Measurements from ENCODE around the gene HNF4A.
"Not testable (repeated sequence)": the region's sequence is repeated elsewhere in the genome, so short reads cannot be mapped to it uniquely, and the experiment has no call there.

Gene HNF4A

GRCh38 chr20:44355498-44356352, at the start of gene HNF4A:
TSS of gene HNF4A (plus strand) at chr20:44355699. CDS start at chr20:44355805, 106 bp downstream.
- no peak for DNase-seq

- DNase-seq, result no peak
These were observed 48.6 kb upstream of the HNF4A start for GRCh38 chr20:44306927-44307326.

GRCh38 chr20:44309763-44310663, 45.5 kb upstream of the HNF4A start:
- DNase-seq, result no peak

GRCh38 chr20:44310664-44311639, 44.5 kb upstream of the HNF4A start, which contains the start of gene FITM2:
TSS of gene FITM2 (minus strand) at chr20:44311202. CDS start at chr20:44311148, 54 bp downstream.
- peak; percentile 97 for DNase-seq

- DNase-seq, result no peak
These were observed 40.6 kb upstream of the HNF4A start for GRCh38 chr20:44314870-44315269.

- no peak for DNase-seq
These were observed 35.6 kb upstream of the HNF4A start for GRCh38 chr20:44319839-44320422.

GRCh38 chr20:44324343-44324742, 31.2 kb upstream of the HNF4A start:
- no peak for DNase-seq

GRCh38 chr20:44326391-44327159, 28.9 kb upstream of the HNF4A start:
- no peak for DNase-seq

- DNase-seq, result not testable (repeated sequence)
These were observed 27.8 kb upstream of the HNF4A start for GRCh38 chr20:44327748-44328147.

- DNase-seq, result no peak
These were observed 27.1 kb upstream of the HNF4A start for GRCh38 chr20:44328428-44328827.

- no peak for DNase-seq
These were observed 24.3 kb upstream of the HNF4A start for GRCh38 chr20:44331201-44331600.

GRCh38 chr20:44334306-44334705, 21.2 kb upstream of the HNF4A start:
- DNase-seq, result no peak

GRCh38 chr20:44334709-44335108, 20.8 kb upstream of the HNF4A start:
- DNase-seq, result no peak

GRCh38 chr20:44335675-44336074, 19.8 kb upstream of the HNF4A start:
- DNase-seq, result no peak

GRCh38 chr20:44336086-44336485, 19.4 kb upstream of the HNF4A start:
- DNase-seq, result no peak

GRCh38 chr20:44336725-44337380, 18.6 kb upstream of the HNF4A start, which contains the start of gene R3HDML:
TSS of gene R3HDML (plus strand) at chr20:44337043. CDS start at chr20:44337158, 115 bp downstream.
- DNase-seq, result no peak

GRCh38 chr20:44342248-44342647, 13.3 kb upstream of the HNF4A start:
- DNase-seq, result no peak

GRCh38 chr20:44343162-44343675, 12.3 kb upstream of the HNF4A start:
- DNase-seq, result no peak

- no peak for DNase-seq
These were observed 10.8 kb upstream of the HNF4A start for GRCh38 chr20:44344723-44345122.

- DNase-seq, result no peak
These were observed 10.4 kb upstream of the HNF4A start for GRCh38 chr20:44345147-44345546.
